ENCODE measurements around the gene ATRNL1. TPM values are rescaled to one million over a fixed set of nuclear protein-coding genes. Genes with fewer than 3 reads are reported as not detected.
A peak's percentile ranks its signal among the peaks of the same experiment; 100 is the strongest.

ATRNL1 gene
- polyA plus RNA-seq, 2 of the 4 experiments (the other 2 are of a cell fraction) = 0.13 to 0.34 TPM

GRCh38 chr10:115914475-115914874, 821.3 kb downstream of the ATRNL1 start:
- no peak for FAIRE-seq
- Histone ChIP-seq H3K4me2 (no peak overlapping the region), H3K4me3 (no peak overlapping the region), H3K9me3 (0 out of 3 replicates have a peak, but pooled peaks cover 5% of the 10 kb centered on the region), H3K4me1 (0 out of 3 replicates have a peak, but pooled peaks cover 5% of the 10 kb centered on the region), H3K27ac (no peak overlapping the region)
- POLR2A ChIA-PET = no interaction called here
- DNase-seq (ENCODE audit: low read depth in 1 of 2, low spot score in 1 of 2) = no peak
- TF ChIP-seq CHD4 (IDR thresholded peaks at IDR 0.05; ENCODE audit: borderline replicate concordance) (no peak), RARB (CRISPR knock-in tag; IDR thresholded peaks at IDR 0.05) (no peak)
- no peak for ATAC-seq
- WGBS (ENCODE audit: missing lambda C conversion rate) = 82% methylated on average over 3 of the region's 3 CpGs
- CTCF ChIA-PET = no interaction called here

- WGBS (ENCODE audit: missing lambda C conversion rate) = 92% methylated on average over 1 of the region's 1 CpG
- POLR2A ChIA-PET = no interaction called here
- no peak for ATAC-seq
Observed at GRCh38 chr10:115915429-115915828, 822.3 kb downstream of the ATRNL1 start.

GRCh38 chr10:115918812-115919211, 825.6 kb downstream of the ATRNL1 start:
- Histone ChIP-seq H3K27ac (peak overlapping the region in 1 of 2 experiments; percentile 52; a peak in 2 of 6 replicates), H3K9me3 (peaks cover 5% of the 10 kb centered on the region; the same call in 1 of the 3 replicates), H3K4me2 (peak overlapping the region; percentile 22; the same call in 1 of the 3 replicates), H3K4me1 (peaks cover 13% of the 10 kb centered on the region; the same call in 2 of the 3 replicates), H3K4me3 (no peak overlapping the region)
- no peak for ATAC-seq
- WGBS (ENCODE audit: missing lambda C conversion rate) = 61% methylated on average over 2 of the region's 2 CpGs
- TF ChIP-seq HOXB5 (CRISPR knock-in tag; IDR thresholded peaks at IDR 0.05) (no peak), MAFK (IDR thresholded peaks at IDR 0.05; ENCODE audit: partially characterized antibody) (peak; percentile 98), CBX8 (IDR thresholded peaks at IDR 0.05) (no peak), ATOH8 (CRISPR knock-in tag; IDR thresholded peaks at IDR 0.05; ENCODE audit: low read depth) (no peak), NFE2L2 (conservative IDR thresholded peaks at IDR 0.05; ENCODE audit: low read length) (0 out of 2 replicates have a peak, but pooled peaks have one; percentile 21), GATA3 (IDR thresholded peaks at IDR 0.05; ENCODE audit: borderline replicate concordance) (no peak)
- FAIRE-seq = no peak
- ChIA-PET CTCF (no interaction called here), POLR2A (no interaction called here)
- DNase-seq (ENCODE audit: low read depth in 1 of 2, low spot score in 1 of 2) = no peak

More at GRCh38 chr10:115915429-115915828, 822.3 kb downstream of the ATRNL1 start:
- Histone ChIP-seq H3K4me3 (no peak overlapping the region), H3K9me3 (0 out of 3 replicates have a peak, but pooled peaks cover 5% of the 10 kb centered on the region), H3K4me2 (no peak overlapping the region), H3K4me1 (0 out of 3 replicates have a peak, but pooled peaks cover 5% of the 10 kb centered on the region), H3K27ac (no peak overlapping the region)
- DNase-seq (ENCODE audit: low read depth in 1 of 2, low spot score in 1 of 2) (no peak), FAIRE-seq (no peak)
- CTCF ChIA-PET = no interaction called here
- TF ChIP-seq EHMT2 (IDR thresholded peaks at IDR 0.05; ENCODE audit: low read depth) (no peak), MAFK (IDR thresholded peaks at IDR 0.05; ENCODE audit: partially characterized antibody) (peak; percentile 30), HOXB13 (CRISPR knock-in tag; IDR thresholded peaks at IDR 0.05; ENCODE audit: low read depth) (no peak)

- Histone ChIP-seq H3K4me1 (peaks cover 13% of the 10 kb centered on the region; the same call in 2 of the 3 replicates), H3K27ac (peak overlapping the region in 1 of 2 experiments; percentile 52; a peak in 1 of 6 replicates), H3K4me2 (peak overlapping the region; percentile 47), H3K9me3 (peaks cover 7% of the 10 kb centered on the region; the same call in 1 of the 3 replicates), H3K4me3 (no peak overlapping the region)
- peak in 1 of 2 experiments; percentile 17 for DNase-seq (ENCODE audit: low read depth in 1 of 2, low spot score in 1 of 2)
- ATAC-seq = peak; percentile 75 to 89; a peak in 5 of 6 replicates
- FAIRE-seq = no peak
- ChIA-PET CTCF (no interaction called here), POLR2A (no interaction called here)
- 26% methylated on average over 4 of the region's 4 CpGs for WGBS (ENCODE audit: missing lambda C conversion rate)
- TF ChIP-seq JUNB (IDR thresholded peaks at IDR 0.05) = 0 out of 2 replicates have a peak, but pooled peaks have one; percentile 19
- no peak for TF ChIP-seq NPAS2 (CRISPR knock-in tag; IDR thresholded peaks at IDR 0.05; ENCODE audit: borderline replicate concordance)
Observed at GRCh38 chr10:115921795-115922194, 828.6 kb downstream of the ATRNL1 start.

GRCh38 chr10:115931309-115931708, 838.1 kb downstream of the ATRNL1 start:
- 89% methylated on average over 2 of the region's 2 CpGs for WGBS (ENCODE audit: missing lambda C conversion rate)
- H3K27ac ChIP-seq = no peak overlapping the region
- CTCF ChIA-PET = no interaction called here

More at GRCh38 chr10:115931309-115931708, 838.1 kb downstream of the ATRNL1 start:
- Histone ChIP-seq H3K4me1 (no peaks in the 10 kb centered on the region), H3K4me2 (no peak overlapping the region), H3K9me3 (no peaks in the 10 kb centered on the region; the same call in 2 of the 3 replicates), H3K4me3 (no peak overlapping the region)
- FAIRE-seq = no peak
- POLR2A ChIA-PET = no interaction called here
- DNase-seq (ENCODE audit: low read depth in 1 of 2, low spot score in 1 of 2) = no peak
- no peak for ATAC-seq
- TF ChIP-seq EP300 (IDR thresholded peaks at IDR 0.05) = no peak
- no peak for TF ChIP-seq CBX2 (IDR thresholded peaks at IDR 0.05; ENCODE audit: borderline replicate concordance, low read depth)
- no peak for TF ChIP-seq POLR2AphosphoS2 (conservative IDR thresholded peaks at IDR 0.05; ENCODE audit: low read length)
- TF ChIP-seq RARB (CRISPR knock-in tag; IDR thresholded peaks at IDR 0.05) = no peak
- no peak for TF ChIP-seq NR3C1 (IDR thresholded peaks at IDR 0.05)
- no peak for TF ChIP-seq SREBF2 (IDR thresholded peaks at IDR 0.05)
- no peak for TF ChIP-seq FOXS1 (CRISPR knock-in tag; IDR thresholded peaks at IDR 0.05)
- TF ChIP-seq EHF (CRISPR knock-in tag; IDR thresholded peaks at IDR 0.05) = no peak
- TF ChIP-seq USF2 (IDR thresholded peaks at IDR 0.05) = no peak
- TF ChIP-seq JUN (IDR thresholded peaks at IDR 0.05) = no peak

Measured in A549 (cell line).